Measurements from ENCODE around the gene TBC1D7. TPM values are rescaled to one million over a fixed set of nuclear protein-coding genes. Genes with fewer than 3 reads are reported as not detected.

TBC1D7 gene
- polyA plus RNA-seq, 1 of the 3 experiments (the other 2 are of a cell fraction): 25.2 TPM

- Histone ChIP-seq H3K27me3 (ENCODE audit: insufficient read depth) (no peaks in the 10 kb centered on the region), H3K4me1 (ENCODE audit: control insufficient read depth in 1 of 2, insufficient read depth in 2 of 2, low read depth in 1 of 2, low read length in 1 of 2) (peaks cover 0 to 11% of the 10 kb centered on the region in 2 experiments; a peak in 1 of 4 replicates), H3K9me3 (no peaks in the 10 kb centered on the region), H3K36me3 (replicated peaks in 1 of 2; ENCODE audit: control insufficient read depth in 1 of 2, insufficient read depth in 2 of 2, low read length in 1 of 2) (no peaks in the 10 kb centered on the region), H3K79me2 (ENCODE audit: insufficient read depth) (no peaks in the 10 kb centered on the region), H4K20me1 (ENCODE audit: insufficient read depth) (no peaks in the 10 kb centered on the region), H3F3A (replicated peaks; ENCODE audit: insufficient read depth) (no peaks in the 10 kb centered on the region), H3K9me2 (no peaks in the 10 kb centered on the region), H3K27ac (ENCODE audit: low read depth in 2 of 2, low read length in 1 of 2) (no peak overlapping the region), H2AFZ (ENCODE audit: low read depth) (no peak overlapping the region), H3K9ac (no peak overlapping the region), H3K4me2 (no peak overlapping the region), H3K4me3 (ENCODE audit: low read depth in 2 of 2, low read length in 1 of 2) (no peak overlapping the region)
- TF ChIP-seq SMC3 (IDR thresholded peaks at IDR 0.05; ENCODE audit: low read depth, low read length) (no peak), EP300 (IDR thresholded peaks at IDR 0.05; ENCODE audit: borderline replicate concordance in 1 of 2, low read depth in 1 of 2, low read length in 1 of 2) (no peak), FOXJ3 (CRISPR knock-in tag; IDR thresholded peaks at IDR 0.05) (no peak), RXRA (IDR thresholded peaks at IDR 0.05; ENCODE audit: borderline replicate concordance, low read depth) (no peak), POLR2AphosphoS5 (IDR thresholded peaks at IDR 0.05; ENCODE audit: low read depth, low read length) (no peak), USF2 (IDR thresholded peaks at IDR 0.05; ENCODE audit: borderline replicate concordance, low read depth, low read length) (no peak), NRF1 (IDR thresholded peaks at IDR 0.05; ENCODE audit: low read depth, low read length) (no peak), MXI1 (IDR thresholded peaks at IDR 0.05; ENCODE audit: low read depth, low read length) (no peak), TEAD4 (IDR thresholded peaks at IDR 0.05; ENCODE audit: borderline replicate concordance, insufficient read depth) (no peak), ELF1 (IDR thresholded peaks at IDR 0.05) (no peak), REST (IDR thresholded peaks at IDR 0.05; ENCODE audit: low read depth, low read length) (no peak), SIN3A (IDR thresholded peaks at IDR 0.05; ENCODE audit: borderline replicate concordance, low read depth, low read length) (no peak), TAF1 (IDR thresholded peaks at IDR 0.05; ENCODE audit: borderline replicate concordance, low read depth, low read length) (no peak), NFIC (IDR thresholded peaks at IDR 0.05; ENCODE audit: borderline replicate concordance) (no peak)
- DNase-seq: no peak
- ChIA-PET POLR2A (no interaction called here), CTCF (interaction anchor here (0.6 to 3.1 kb wide), 2 partner anchors 24 to 198 kb away, joined by 3 to 10 read pairs; partner anchors contain the start of gene SIRT5)
- 100% methylated on average over 2 of the region's 2 CpGs for whole genome bisulfite sequencing (ENCODE audit: low lambda C conversion rate)
Measured at GRCh38 chr6:13377054-13377758, 48.9 kb upstream of the TBC1D7 start.

All from SK-N-SH (cell line).